ENCODE data around the gene SKI.

DNA sequence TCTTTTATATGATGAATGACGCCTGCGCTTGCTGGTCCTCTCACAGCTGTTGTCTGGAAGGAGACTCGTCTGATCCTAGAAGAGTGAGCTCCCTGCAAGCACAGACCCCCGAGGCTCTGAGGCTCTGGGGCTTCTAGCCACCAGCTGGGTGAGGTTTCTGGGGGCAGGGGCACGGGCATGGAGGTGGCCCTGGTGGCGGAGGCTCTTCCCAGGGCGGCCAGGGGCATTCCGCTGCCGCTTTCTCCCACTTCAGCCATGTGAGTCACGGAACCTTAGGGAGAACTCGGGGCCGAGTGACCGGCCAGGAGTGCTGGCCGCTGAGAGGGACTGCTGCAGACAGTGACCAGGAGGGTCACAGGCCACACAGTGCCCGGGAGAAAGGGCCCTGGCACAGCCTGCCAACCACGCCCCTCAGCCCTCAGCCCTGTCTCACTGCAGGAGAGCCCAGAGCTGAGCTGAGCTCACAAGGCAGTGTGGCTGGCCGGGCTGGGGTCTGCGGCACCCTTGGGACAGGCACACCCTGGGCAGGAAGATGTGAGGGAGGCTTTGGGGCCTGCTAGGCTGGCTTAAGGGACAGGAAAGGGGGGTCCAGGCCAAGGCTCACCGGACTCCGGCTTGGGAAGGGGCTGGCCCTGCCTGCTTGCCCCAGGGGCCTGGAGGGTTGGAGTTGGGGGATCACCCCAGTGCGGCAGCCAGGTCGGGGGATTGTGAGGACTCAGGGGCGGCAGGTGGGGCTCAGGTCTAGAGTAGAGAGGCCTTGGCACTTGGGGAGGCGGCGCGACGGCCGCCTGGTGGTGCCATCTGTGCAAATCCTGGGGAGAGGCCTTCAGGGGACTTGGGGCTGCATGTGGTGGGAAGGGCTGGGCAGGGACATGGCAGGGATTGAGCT lies 127.5 kb downstream of the SKI start:
- no peak for TF ChIP-seq EP300 (IDR thresholded peaks at IDR 0.05)
- no peak for TF ChIP-seq POLR2AphosphoS5 (IDR thresholded peaks at IDR 0.05)
- TF ChIP-seq POLR2A (IDR thresholded peaks at IDR 0.05) = no peak
